Amniotic epithelial cell (primary cell): ENCODE results near the gene CACTIN.
A peak's percentile ranks its signal among the peaks of the same experiment; 100 is the strongest.
"Not testable (repeated sequence)": the region's sequence is repeated elsewhere in the genome, so short reads cannot be mapped to it uniquely, and the experiment has no call there.

Experiments
- DNase-seq: peaks from one replicate; pipeline ENCODE4 v3.0.0-alpha.2; 2010; ENCODE audit warnings: low read depth

The CACTIN gene

DNA sequence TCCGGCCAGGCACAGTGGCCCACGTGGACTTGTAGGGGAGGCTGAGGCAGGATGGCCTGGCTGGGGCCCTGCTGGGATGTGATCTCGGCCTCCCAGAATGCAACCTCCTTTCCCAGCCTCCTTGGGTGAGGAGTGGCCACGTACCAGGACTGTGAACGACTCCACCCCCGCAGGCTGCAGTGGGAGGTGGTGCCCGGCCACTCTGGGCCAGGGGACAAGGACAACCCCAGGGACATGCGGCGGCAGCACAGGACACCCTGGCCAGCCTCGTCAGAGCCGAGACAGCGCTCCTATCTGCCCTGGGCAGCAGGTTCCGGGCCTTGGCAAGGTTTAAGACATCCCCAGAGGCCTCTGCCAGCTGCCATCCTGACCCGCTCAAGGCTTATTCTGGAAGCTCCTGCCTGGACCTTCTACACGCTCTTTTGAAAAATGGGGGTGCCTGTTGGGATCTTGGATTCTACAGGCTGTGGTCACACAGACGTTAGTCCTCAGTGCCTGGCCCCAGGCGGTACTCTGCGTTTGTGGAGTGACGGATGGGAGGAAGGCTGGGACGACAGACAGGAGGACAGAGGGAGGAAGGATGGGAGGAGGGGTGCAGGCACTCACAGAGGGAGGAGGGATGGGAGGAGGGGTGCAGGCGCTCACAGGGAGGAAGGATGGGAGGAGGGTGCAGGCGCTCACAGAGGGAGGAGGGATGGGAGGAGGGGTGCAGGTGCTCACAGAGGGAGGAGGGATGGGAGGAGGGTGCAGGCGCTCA is 19.9 kb upstream of the CACTIN start:
- DNase-seq: peak; percentile 13

DNA sequence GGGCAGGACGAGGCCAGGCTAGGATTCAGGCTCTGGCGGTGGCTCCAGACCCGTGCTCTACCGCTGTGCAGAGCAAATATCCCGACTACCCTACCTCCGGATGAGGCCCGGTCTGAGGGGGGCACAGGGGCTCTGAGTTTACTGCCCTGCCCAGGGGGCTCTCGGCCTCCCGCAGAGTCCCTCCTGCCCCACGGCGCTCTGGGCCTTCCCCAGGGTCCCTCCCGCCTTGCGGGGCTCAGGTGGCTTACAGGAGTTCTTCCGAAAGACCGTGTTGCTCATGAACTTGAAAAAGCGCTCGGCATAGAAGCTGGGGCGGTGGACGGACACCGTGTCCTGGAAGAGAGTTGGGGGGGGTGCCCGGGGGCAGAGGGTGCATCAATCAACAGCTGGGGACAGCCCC is 19.1 kb upstream of the CACTIN start:
- DNase-seq: no peak

DNA sequence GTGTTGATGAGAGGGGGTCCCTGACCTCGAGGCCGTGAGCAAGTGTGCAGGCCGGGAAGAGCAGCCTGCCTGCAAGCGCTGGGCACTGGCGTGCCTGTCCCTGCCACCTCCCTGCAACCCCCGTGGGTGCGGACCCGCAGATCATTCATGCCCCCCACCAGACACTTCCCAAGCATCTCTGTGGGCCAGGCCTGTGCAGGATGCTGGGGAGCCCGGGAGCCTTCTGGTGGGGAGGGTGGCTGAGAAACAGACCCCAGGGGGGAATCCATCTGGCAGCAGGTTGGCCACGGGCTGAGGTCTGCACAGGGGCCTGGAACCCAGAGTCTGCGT is 18.4 kb upstream of the CACTIN start:
- no peak for DNase-seq

DNA sequence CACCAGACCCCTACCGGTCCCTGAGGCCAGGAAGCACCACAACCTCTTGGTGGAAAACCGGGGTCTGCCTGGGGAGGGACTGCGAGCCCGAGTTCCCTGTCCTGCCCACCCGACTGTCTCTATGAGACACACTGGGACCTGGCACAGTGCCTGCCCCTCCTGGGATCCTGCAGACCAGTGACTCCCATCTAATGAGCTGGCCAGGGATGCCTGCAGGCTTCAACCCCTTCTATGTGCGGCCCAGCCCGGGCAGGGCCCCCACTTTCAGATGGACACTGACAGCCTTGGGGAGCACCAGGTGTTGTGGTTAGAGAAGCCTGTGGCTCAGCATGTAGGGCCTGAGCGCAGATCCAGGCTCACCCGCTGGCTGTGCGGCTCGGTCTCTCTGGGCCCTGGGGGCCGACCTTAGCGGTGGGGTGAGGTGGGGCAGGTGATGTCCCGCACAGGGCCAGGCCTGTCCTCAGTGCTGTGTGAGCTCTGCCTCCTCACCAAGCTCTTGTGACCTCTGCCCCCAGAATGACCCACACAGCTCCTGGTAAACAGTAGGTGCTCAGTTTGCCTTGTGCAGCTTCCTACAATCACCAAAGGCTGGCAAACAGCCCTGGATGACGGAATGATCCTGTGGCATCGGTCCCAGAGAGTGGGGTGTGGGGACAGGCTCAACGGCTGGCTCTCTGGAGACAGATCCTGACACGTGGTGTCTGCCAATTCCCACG is 17.9 kb upstream of the CACTIN start:
- no peak for DNase-seq

DNA sequence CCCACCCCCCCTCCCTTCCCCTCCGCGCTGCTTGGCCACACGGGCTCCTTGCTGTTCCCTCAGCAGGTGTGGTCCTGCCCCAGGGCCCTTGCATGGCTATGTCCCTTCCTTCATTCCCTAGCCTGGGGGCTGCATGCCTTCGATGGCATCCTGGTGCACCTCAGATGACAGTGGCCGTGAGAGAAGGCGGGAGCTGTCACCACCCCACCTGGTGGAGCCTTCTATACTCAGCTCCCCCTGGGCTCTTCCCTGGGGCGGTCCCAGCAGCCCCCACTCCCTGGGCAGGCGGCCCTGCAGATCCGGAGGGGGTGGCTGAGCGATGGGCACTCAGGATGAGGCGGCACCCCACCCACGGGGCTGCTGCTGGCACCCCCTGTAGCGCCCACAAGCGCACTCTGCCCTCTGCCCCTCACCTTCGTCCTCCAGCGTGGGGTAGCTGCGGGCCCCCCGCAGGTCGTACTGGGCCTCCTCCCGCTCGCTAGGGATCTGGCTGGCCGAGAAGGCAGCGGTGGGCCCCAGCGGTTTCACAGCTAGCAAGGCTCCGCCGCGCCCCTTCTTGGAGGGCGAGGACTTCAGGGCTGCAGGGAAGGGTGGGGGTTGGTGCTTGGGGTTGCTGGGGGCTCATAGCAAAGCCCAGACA is 17.2 kb upstream of the CACTIN start:
- DNase-seq: no peak

DNA sequence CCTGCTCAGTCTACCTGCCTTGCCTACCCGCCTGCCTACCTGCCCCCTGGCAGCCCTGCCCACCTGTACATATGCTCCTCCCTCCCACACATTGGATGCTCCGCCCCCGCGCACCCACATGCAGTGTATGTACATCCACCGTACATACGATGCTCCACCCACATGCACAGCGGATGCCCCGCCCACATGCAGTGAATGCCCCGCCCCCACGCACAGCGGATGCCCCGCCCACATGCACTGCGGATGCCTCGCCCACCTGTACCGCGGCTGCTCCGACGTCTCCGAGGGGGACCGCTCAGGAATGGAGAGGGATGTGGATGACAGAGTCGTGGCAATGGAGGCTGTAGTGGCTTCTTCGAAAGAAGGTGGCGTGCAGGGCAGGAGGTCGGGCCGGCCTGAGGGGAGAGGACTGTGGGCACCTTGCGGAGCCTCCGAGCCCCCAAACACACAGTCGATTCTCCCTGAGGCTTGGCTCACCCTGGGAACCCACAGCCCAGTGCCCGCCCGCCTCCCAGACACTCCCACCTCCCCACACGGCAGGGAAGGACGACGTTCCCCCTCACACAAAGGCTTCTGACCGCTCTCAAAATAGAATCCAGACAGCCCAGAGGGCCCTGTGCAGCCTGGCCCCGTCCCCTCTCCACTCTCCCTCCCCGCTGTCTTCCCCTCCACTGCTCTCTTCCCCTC is 16.5 kb upstream of the CACTIN start:
- no peak for DNase-seq

DNA sequence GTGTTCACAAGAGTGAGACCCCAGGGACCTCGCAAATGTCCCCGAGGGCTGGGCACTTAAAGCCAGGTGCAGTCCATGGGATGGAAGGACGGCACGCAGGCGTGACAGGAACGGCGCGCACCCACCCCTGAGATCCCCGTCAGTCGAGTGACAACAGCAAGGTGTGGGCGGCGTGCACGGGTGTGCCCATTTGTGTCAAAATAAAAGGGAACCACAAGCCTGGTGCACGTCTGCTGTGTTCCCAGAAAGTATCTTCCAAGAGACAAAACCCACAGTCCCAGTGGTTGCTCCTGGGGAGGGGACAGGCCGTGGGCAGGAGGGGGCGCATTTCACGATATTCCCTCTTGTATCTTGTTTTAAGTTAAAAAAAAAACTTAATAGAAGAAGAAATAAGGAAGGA is 15.7 kb upstream of the CACTIN start:
- no peak for DNase-seq

DNA sequence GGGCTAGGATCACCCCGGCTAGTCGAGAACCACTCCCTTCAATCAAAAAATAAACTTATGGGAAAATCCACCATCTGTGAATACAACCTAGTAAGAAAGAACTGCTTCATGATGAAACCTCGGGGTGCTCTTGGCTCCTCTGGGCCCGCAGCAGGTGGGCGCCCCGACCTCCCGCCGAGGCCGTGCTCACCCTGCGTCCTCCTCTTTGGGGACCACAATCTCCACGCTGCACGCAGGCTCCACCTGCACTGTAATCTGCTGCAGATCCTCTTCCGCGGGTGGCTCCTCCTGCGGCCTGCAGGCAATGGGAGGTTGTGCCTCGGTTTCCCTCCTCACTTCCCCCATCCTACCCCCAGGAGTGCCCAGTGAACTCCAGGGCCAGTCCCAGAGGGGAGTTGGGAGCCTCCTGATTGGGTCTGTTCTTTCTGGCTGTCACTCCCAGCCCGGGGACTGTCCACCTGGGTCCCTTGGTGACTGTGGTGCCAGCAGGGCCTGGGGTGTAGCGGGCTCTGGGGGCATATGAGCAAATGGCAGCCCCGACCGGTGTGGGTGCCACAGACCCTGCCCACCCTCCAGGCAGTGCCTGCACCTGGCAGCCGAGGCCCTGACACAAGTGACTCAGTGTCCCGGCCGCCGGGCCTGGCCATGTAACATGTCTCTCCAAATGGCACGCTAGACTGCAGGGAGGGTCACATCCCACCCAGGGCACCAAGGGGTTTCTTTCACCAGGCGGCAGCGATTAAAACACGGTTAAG is 15.1 kb upstream of the CACTIN start:
- no peak for DNase-seq

DNA sequence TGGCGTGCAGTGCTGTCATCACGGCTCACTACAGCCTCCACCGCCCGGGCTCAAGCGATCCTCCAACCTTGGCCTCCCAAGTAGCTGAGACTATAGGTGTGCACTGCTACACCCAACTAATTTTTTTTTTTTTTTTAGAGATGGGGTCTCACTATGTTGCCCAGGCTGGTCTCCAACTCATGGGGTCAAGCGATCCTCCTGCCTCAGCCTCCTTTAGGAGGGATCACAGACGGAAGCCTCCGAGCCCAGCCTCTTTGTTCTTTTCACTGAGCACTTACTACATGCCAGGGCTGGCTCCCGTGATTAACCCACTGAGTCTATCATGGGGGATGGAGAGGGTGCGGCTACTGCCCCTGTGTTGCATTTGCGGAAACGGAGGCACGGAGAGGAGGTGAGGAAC is 12.9 kb upstream of the CACTIN start:
- no peak for DNase-seq

DNA sequence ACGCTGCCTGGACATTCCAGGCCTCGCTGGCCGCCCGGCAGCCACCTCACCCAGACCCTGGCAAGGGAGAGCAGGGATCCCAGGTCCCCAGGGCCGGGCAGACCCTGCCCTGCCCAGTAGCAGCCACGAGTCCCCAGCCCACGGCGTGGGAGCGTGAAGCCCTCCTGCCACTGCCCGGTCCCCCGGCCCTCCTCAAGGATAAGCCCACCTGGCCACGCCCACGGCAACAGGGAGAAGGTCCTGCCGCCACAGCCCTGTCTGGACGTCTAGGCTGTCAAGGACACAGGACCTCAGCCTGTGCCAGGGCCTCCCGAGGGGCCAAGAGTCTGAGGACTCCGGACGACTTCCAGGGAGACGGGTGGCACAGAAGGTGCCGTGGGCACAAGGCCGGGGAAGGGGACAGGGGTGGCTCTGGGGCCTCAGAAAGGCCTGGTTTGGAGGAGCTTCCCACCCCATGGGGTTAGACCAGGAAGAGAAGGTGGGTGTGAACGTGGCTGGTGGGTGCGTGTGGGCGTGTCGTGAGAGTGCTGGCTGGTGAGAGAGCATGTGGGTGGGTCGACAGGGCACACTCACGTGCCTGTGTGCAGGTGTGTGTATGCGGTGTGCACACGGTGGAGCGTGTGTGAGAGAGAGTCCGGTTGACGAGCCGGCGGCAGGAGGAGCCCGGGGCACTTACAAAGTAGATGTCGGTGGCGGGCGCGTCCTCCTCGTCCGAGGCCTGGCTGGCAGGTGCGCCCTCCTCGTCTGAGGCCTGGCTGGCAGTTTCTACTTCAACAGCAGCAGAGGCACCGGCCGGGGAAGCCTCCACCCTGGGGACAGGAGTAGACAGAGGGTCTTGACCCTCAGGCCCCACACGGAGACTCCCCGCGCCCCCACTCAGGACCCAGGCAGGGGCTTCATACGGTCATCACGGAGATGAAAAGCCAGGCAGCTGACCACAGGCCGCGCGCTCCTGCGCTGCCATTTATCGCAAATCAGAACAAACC is 11.9 kb upstream of the CACTIN start:
- no peak for DNase-seq

DNA sequence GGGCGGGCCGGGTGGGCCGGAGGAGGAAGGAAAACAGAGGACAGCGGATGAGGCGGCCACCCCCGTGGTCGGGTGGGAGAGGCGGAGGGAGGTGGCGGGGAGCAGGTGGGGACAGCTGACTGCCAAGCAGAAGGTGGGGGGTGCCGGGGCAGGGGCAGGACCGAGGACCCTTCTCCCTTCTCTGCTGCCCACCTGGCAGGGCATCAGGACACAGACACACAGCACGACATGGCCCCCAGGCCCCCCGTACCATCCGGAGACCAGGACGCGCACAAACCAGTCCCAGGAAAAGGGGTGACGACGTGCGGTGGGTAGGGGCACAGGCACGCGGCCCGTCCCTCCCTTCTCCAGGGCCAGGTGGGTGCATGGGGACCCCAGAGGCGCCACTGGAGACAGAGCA is 11.0 kb upstream of the CACTIN start:
- no peak for DNase-seq

DNA sequence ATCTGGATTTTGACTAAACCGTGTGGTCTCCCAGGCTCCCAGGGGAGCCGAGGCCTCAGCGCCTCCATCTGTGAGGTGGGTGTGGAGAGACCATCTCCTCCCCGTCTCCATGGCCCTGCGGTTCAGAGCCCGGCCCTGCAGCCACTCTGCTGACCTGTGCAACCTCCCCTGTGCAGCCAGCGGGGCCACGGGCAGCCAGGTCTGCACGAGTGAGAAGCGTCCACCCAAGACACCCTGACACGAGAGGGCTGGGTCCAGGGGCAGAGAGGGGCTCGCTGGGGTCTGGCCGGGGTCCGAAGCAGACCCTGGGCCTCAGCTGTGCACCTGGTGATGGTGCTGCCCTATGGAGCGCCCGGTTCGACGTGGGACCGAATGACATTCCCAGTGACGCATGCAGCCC is 10.4 kb upstream of the CACTIN start:
- no peak for DNase-seq

DNA sequence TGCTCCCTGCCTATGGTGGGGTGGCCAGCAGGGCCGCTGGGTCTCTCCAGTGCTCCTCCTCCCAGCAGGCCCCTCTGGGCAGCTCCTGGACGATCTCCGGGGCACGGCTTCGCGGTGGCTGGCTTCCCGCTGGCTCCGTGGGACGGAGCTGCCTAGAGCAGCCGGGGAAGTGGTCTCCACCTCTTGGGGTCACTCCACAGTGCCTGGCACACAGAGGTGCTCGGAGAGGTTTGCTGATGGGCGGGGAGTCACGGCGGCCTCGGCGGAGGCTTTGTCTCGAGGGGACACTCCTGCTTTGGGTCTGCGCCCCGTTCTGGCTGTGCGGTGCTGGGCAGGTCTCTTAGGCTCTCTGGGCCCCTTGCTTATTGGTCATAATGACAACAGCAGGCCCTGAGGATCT is 9.9 kb upstream of the CACTIN start:
- no peak for DNase-seq

DNA sequence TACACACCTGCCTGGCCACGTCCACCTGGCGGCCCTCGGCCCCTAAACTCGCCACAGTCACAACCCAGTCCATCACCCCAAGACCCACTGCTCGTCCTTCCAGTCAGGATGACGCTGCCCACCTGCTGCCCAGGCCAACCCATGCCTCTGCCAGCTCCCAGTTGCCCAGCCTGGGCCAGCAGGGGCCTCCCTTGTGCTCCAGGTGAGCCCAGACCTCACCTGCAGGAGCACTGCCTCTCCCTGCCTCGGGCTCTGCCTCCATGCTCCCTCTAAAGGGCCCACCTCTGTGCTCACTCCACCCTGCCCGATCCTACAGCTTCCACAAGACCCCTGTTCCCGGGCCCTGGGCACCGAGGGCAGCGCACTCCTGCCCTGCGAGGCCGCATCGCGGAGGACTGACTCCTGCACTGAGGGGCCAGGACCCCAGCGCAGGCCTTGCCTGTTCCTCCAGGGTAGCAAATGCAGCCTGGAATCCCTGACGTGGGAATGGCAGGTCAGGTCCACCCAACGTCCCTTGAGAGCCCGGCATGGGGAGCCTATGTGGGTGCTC is 8.0 kb upstream of the CACTIN start:
- no peak for DNase-seq

DNA sequence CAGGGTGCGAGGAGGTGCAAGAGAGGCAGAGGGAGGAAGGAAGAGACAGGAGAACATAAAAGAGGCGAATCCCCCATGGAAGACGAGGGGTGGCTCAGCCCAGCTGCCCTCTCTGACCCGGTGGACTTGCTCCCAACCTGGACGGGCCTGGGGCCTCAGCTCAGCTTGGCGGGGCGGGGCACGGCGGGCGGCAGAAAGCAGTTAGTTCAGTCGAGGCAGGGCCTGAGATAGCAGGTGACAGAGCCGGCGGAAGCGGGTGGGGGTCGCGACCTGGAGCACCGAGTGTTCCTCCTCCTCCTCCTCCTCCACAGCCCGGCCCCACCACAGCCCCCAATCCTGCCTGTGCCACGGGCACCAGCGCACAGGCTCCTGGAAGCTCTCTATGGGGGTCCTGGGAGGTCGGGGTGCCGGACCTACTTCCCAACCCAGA is 7.0 kb upstream of the CACTIN start:
- DNase-seq: no peak

DNA sequence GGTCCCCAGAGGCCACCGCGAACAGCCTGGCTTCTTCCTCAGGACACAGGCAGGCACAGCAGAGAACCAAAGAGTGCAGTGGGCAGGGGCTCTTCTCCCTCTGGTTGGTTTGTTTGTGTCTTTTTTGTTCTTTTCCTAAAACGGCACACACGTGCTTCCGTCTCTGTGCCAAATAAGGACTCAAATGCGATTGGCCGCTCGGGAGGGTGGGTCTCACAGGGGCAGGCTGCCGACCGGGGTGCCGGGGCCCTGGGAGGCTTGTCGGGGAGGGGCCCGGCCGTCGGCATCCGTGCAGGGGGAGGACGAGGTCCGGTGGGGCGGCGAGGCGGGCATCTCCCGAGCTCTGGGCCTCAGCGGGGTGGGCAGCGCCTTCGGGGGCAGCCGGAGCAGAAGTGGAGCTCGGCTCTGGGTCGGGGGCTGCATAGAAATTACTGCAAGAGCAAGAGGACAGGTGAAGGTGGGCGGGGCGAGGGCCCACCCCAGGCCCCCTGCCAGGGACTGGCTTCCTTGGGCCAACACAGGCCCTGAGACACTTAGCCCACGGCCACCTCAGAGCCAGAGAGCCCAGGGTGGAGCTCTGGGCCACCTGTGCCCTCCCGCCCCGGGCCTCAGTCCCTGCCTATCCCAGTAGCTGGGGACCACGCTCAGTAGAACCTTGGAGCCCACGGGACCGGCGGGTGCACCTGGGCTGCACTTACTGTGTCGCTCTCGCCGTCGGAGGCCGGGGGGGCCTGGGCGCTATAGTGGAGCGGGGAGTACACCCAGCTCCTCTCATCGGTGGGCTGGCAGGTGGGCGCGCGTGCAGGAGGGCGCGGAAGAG is 6.4 kb upstream of the CACTIN start:
- DNase-seq: no peak

DNA sequence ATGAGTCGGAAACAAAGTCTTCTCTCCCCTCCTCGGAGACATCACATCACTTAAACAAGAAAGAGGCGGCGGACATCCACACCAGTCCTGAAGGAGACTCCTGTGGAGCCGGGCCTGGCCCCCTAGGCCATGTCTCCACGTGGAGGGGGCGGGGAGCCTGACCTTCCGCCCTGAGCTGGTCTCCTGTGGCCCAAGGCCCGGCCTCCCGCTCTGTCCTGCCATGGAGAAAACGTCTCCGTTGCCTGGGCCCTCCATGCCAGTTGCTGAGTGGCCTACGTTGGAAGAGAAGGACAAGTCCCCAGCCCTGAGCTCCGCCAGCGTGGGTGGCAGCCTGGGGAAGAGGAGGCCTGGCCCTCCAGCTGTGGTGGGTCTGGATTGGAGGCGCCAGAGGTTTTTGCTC is 5.5 kb upstream of the CACTIN start:
- no peak for DNase-seq

DNA sequence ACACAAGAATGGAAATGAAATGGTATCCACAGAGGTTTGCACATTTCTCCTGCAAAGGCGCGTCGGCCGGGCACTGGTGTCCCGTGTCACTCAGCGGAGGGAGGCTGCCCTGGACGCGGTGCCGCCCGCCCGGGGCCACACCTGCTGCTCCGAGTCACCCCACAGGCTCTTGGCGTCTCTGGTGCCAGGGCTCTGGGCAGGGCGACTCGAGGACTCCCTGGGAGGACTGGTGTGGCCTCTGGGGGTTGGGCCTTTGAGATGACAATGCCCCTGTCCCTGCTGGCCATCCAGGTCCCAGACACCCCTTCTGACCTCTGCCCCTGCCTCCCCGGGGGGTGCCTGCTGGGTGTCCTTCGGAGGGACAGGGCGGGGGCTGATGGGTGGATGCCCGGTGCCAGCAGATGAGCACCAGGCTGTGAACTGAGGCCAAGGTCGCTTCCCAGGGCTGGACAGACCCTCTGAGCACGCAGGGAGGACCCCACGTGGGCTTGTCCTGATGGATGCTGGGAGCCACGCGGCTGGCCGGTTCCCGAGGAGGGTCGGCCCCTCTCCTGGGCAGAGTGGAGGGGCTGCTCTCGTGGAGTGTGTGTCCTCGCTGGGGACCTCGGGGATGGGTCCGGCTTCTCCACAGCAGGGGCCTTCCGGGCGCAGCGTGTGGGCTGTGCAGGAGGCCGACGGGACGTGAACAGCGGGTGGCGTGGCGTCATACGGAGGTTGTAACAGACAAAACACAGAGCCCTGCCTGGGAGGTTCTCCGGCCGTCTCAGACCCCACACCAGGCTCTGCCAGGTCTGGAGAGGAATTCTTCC is 4.7 kb upstream of the CACTIN start:
- DNase-seq: no peak

DNA sequence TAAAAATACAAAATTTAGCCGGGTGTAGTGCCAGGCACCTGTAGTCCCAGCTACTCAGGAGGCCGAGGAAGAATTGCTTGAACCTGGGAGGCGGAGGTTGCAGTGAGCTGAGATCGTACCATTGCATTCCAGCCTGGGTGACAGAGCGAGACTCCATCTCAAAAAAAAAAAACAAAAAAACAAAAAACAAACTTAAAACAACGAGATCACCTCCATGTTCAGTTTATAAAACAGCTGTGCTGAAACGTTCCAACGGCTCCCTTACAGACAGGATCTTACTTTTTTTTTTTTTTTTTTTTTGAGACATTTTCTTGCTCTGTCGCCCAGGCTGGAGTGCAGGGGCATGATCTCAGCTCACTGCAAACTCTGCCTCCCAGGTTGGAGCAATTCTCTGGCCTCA is 2.2 kb upstream of the CACTIN start:
- DNase-seq: not testable (repeated sequence)
